GM19324 (cell line): ENCODE results near the gene ABCA10.
"Not testable (repeated sequence)": the region's sequence is repeated elsewhere in the genome, so short reads cannot be mapped to it uniquely, and the experiment has no call there.

Experiments
- ATAC-seq: cut with Tn5 transposase; IDR thresholded peaks from one replicate; pipeline ENCODE4 v1.9.1; 2021; ENCODE audit warnings: mild to moderate bottlenecking, moderate library complexity; ENCODE audit not compliant: unreplicated experiment, low FRiP score

ABCA10 gene

DNA sequence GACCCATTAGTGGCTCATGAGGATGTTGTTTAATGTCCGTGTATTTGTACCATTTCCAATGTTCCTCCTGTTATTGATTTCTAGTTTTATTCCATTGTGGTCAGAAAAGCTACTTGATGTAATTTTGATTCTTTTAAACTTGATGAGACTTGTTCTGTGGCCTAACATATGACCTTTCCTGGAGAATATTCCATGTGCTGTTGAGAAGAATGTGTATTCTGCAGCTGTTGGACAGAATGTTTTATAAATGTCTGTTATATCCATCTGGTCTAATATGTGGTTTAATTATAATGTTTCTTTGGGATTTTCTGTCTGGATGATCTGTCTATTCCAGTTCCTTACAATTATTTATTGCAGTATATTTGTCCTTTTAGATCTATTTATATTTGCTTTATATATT, 2.9 kb upstream of the ABCA10 start:
- no peak for ATAC-seq

GRCh38 chr17:69230939-69231338, 2.3 kb upstream of the ABCA10 start:
- ATAC-seq = no peak

DNA sequence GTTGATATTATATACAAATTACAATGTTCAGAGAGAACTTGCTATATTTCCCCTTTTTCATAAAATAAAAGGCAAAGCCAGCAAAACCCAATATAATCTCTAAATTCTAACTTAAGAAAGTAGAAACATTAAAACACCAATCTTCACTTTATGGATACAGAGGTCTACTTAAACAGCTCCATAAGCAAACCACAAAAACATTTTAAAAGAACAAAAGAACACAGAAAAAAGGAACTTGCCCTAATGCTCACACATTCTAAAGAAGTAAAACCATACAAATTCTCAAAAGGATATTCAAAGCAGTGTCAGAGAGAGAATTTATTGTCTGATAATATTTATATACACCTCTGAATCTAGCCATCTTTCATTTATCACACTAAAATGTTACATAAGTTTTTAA, 606 bp downstream of the ABCA10 start:
- no peak for ATAC-seq

GRCh38 chr17:69227541-69227940, 1.1 kb downstream of the ABCA10 start:
- ATAC-seq = no peak

- peak; percentile 94 for ATAC-seq
Observed at GRCh38 chr17:69223809-69224208, 4.8 kb downstream of the ABCA10 start.

- ATAC-seq = no peak
Observed at GRCh38 chr17:69222707-69223258, 5.8 kb downstream of the ABCA10 start.

GRCh38 chr17:69220098-69220497, 8.5 kb downstream of the ABCA10 start:
- no peak for ATAC-seq

- ATAC-seq = no peak
Observed at GRCh38 chr17:69218986-69219385, 9.6 kb downstream of the ABCA10 start.

DNA sequence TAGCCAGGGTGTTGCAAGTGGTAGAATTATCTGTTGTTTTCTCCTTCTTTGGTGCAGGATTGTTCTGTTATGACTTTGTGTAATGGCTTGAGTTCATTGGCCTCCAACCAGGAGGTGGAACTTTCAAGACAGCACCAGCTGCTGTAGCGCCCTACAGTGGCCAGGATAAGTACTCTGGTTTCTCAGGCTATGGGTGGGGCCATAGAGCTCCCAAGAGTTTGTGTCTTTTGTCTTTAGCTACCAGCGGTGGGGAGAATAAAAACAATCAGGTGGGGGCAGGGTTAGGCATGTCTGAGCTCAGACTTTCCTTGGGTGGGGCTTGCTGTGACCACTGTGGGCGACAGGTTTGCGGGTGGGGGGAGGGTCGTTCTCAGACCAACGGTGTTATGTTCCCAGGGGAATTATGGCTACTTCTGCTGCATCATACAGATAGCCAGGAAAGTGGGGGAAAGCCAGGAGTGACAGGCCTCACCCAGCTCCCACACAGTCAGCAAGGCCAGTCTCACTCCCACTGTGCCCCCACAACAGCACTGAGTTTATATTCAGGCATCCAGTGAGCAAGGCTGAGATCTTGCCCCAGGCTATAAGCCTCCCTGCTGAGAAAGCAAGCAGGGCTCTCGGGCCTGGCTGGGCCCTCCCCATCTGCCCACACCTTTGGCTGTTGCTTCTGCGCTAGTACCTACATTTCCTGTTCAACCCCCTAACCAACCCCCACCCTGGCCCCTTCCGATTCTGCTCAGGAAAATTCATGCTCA, 15.4 kb downstream of the ABCA10 start:
- ATAC-seq = no peak

- ATAC-seq = no peak
Observed at GRCh38 chr17:69208640-69209039, 20.0 kb downstream of the ABCA10 start.

GRCh38 chr17:69207151-69207550, 21.5 kb downstream of the ABCA10 start:
- ATAC-seq = no peak

DNA sequence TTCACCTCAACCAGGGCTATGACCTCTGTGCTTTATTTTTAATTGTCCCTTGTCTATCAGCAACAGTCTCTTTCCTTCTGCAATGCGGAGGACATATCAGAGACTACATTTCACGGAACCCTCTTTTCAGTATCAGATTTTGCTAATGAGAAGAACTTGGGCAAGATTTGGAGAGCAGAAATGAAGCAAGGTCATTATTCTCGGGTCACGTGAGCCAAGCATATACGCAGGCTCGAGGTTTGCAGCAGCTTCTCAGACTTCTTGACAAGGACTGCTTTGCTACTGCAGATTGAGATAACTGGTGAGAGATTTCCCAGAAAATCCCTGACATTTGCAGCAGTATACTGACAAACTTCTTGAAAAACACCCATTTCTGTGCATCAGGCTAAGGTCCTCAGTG, 30.4 kb downstream of the ABCA10 start:
- no peak for ATAC-seq

- ATAC-seq = not testable (repeated sequence)
Observed at GRCh38 chr17:69196105-69196653, 32.4 kb downstream of the ABCA10 start.

DNA sequence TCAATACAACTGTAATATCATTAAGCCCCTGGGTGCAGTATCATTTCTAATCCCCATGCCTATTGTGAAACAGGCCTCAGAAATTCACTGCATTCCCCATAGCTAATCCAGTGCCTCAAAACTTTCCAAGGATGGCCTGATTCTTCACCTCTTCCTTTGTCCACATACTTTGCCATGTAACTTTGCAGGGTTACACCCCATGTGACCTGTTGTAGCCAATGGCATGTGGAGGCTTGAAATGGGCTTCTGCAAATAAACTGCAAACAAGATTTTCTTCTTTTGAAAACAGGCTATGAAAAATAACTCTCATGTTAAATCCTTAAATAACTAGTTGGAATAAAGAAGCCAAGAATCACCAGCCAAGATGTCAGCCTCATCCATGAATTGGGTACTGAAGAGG, 35.9 kb downstream of the ABCA10 start:
- ATAC-seq = no peak

DNA sequence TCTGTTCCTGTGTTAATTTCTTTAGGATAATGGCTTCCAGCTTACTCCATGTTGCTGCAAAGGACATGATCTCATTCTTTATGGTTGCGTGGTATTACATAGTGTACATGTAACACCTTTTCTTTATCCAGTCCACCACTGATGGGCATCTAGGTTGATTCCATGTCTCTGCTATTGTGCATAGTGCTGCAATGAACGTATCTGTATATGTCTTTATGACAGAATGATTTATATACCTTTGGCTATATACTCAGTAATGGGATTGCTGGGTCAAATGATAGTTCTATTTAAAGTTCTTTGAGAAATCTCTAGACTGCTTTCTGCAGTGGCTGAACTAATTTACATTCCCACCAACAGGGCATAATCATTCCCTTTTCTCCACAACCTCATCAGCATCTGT, 39.8 kb downstream of the ABCA10 start:
- ATAC-seq = no peak

DNA sequence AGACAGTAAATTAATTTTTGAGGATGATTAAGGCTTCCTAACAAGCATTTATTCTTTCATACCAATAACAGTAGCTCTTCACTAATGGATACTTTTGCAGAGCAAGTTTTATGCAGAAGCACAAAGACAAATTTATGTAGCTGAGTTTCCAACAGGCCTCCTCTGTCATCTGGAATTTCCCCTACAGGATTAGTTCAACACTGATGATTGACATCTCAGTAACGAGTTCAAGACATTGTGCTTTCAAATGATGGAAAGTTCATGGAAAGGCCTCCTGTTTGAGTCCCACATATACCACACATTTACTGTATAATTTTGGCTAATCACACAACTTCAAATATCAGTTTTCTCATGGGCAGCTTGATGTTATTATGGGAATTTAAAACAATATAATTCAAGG, 40.6 kb downstream of the ABCA10 start:
- no peak for ATAC-seq

DNA sequence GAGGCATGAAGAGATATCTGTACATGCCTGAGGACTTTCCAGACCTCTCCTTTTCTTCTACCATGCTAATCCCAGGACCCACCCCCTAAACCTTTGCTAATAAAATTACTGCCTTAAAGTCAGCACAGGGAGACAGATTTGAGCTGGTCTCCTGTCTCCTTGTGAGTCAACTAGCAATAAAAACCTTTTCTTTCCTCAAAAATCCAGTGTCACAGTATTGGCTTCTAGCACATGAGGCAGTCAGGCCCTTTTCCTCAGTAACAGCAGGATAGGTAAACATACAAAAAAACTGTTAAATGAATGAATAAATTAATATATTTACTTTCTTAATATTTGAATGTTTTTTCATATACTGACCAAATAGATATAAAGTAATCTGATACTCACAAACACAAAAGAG, 41.3 kb downstream of the ABCA10 start:
- ATAC-seq = no peak

DNA sequence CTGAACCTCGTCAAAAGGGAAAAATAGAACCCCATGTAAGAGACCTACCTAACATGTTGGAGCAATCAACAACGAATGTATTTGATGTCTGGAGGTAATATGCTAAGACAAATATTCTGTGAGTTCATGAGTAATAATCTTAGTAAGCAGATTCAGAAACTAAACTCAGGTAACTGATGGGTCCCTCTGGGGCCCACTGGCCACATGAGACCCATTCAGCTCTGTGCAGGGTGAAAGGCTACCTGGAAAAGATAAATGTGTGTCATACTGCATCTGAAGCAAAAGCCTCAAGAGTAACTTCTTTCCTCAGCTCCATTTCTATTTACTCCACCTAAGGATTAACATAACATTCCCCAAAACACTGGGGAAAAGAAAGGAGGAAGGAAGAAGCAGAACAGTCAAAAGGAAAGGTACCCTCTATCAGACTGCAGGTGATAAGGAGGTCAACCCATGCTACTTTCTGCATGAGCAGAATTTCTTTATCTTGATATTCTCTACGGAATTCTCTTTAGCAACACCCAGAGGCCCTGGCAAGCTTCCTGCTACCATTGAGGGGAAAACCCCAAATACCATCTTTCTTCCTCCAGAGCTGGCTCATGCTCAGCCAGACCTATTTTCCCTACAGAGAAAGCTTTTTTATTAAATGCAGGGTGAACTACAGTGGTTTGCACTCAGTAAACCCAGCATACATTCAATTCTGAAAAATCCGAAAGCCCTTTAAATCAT, 49.2 kb downstream of the ABCA10 start:
- no peak for ATAC-seq

DNA sequence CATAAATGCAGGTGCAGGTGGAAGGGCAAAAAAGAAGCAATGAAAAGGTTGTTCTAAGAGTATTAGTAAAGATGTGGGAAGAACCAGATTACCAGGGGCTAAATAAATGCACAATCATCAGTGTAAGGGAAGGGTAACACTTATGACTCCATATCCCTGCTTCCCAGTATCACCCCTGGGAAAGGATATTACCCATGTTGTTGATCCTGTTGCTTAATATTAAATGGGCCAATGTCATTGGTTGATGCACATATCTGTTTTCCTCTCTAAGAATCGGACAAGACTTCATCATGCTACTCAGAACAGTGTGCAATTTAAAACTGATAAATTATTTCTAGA, 52.2 kb downstream of the ABCA10 start:
- ATAC-seq = no peak

DNA sequence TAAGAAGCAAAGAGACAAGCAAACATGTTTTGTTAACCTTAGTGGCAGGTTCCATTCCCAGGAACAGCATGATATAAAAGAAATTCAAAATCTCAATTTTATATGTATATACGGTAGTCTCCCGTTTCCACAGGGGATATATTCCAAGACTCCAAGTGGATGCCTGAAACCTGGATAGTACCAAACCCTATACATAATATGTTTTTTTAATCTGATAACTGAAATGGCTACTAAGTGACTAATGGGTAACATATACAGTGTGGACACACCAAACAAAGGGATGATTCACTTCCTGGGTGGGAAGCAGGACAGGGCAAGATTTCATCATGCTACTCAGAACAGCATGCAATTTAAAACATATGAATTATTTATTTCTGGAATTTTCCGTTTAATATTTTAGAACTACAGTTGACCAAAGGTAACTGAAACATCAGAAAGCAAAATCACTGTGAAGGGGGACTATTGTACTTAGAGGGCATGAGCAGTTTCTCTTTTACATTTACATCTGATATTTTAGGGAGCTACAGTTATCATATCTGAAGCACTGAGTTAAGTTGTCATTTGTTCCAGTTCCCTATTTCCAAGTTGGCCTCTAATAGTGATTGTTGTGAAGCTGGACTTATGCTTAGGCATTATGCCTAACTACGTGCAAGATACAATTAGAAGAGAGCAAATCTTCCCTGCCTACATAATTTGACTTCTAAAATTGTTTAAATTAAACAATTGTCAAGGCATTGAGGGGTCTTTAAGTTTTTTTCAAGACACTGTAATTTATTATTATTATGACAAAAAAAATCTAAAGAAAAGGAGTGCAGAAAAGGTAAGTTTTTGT, 52.8 kb downstream of the ABCA10 start:
- ATAC-seq = no peak

GRCh38 chr17:69175262-69175624, 53.4 kb downstream of the ABCA10 start:
- ATAC-seq = no peak
